ENCODE results near the gene SLC5A7. TPM values are rescaled to one million over a fixed set of nuclear protein-coding genes. Genes with fewer than 3 reads are reported as not detected.

Gene SLC5A7
- total and polyA plus RNA-seq, 2 donors (not counting 3 experiments of a cell fraction or from before 2014, with no cell fraction given), result not detected

DNA sequence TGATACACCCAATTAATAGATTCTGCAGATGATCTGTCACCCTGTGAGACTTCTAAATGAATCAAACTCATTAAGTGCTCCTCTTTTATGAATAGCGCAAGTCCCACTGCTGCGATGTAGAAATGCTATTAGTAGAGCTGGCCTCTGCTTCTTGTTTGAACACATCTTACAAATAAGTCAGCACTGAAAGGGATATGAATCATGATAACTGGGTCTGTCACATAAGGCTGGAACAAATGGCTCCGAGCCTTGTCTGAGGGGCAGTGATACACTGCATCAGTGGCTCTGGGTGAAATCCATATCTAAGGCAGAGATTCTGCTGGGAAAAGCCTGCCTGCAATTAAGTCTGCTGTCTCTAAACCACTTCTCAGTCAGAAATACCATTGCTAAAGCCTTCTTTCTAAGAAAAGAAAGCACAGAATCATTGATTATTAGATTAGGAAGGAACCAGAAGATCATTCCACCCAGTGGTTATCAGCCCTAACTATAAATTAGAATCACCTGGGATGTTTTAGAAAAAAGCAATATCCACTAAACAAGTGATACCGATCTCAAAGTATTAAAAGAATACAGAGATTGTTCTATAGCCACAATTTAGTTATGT lies 75.2 kb downstream of the SLC5A7 start:
- Histone ChIP-seq H3K27ac (ENCODE audit: insufficient read depth, low read depth, low read length) (no peak overlapping the region), H3K36me3 (ENCODE audit: control insufficient read depth in 2 of 2, extremely low read depth in 1 of 2, insufficient read depth in 2 of 2, low read length in 2 of 2) (no peaks in the 10 kb centered on the region), H2AFZ (ENCODE audit: low read depth, low read length) (no peak overlapping the region), H3K4me2 (ENCODE audit: insufficient read depth, low read length) (no peak overlapping the region), H3K9me1 (replicated peaks; ENCODE audit: control insufficient read depth, extremely low read depth, insufficient read depth, low read length) (no peaks in the 10 kb centered on the region), H3K27me3 (ENCODE audit: control insufficient read depth in 2 of 2, insufficient read depth in 2 of 2, low read length in 2 of 2) (no peaks in the 10 kb centered on the region), H4K20me1 (replicated peaks; ENCODE audit: control insufficient read depth, extremely low read depth, insufficient read depth, low read length) (no peaks in the 10 kb centered on the region), H3K4me3 (replicated peaks in 1 of 3; ENCODE audit: insufficient read depth in 1 of 3, low read depth in 1 of 3, low read length in 3 of 3) (no peak overlapping the region), H3K79me2 (ENCODE audit: control insufficient read depth, insufficient read depth, low read length) (no peaks in the 10 kb centered on the region), H3K9ac (replicated peaks; ENCODE audit: extremely low read depth, insufficient read depth, low read length) (no peak overlapping the region), H3K4me1 (ENCODE audit: control insufficient read depth, extremely low read depth, insufficient read depth, low read length) (no peaks in the 10 kb centered on the region), H3K9me3 (replicated peaks; ENCODE audit: control insufficient read depth, insufficient read depth, low read length) (peaks cover 4% of the 10 kb centered on the region)
- BruUV-seq (replicated peaks), result no TSS peak
- intact Hi-C loops (cut with micrococcal nuclease), result no loop called here
- no peak for DNase-seq (ENCODE audit: low read depth, low spot score)
- no peak for TF ChIP-seq GATA2 (IDR thresholded peaks at IDR 0.05; ENCODE audit: insufficient read depth, insufficient read length, low read depth, low read length)
- TF ChIP-seq, protein P1, sequence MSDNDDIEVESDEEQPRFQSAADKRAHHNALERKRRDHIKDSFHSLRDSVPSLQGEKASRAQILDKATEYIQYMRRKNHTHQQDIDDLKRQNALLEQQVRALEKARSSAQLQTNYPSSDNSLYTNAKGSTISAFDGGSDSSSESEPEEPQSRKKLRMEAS (IDR thresholded peaks at IDR 0.05; ENCODE audit: insufficient read depth, insufficient read length), result no peak
- TF ChIP-seq, protein P2, sequence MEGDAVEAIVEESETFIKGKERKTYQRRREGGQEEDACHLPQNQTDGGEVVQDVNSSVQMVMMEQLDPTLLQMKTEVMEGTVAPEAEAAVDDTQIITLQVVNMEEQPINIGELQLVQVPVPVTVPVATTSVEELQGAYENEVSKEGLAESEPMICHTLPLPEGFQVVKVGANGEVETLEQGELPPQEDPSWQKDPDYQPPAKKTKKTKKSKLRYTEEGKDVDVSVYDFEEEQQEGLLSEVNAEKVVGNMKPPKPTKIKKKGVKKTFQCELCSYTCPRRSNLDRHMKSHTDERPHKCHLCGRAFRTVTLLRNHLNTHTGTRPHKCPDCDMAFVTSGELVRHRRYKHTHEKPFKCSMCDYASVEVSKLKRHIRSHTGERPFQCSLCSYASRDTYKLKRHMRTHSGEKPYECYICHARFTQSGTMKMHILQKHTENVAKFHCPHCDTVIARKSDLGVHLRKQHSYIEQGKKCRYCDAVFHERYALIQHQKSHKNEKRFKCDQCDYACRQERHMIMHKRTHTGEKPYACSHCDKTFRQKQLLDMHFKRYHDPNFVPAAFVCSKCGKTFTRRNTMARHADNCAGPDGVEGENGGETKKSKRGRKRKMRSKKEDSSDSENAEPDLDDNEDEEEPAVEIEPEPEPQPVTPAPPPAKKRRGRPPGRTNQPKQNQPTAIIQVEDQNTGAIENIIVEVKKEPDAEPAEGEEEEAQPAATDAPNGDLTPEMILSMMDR (IDR thresholded peaks at IDR 0.05; ENCODE audit: extremely low read depth in 1 of 2, insufficient read depth in 1 of 2, low read depth in 1 of 2, low read length in 2 of 2), result no peak
- no peak for TF ChIP-seq MYC (IDR thresholded peaks at IDR 0.05; ENCODE audit: low read depth, low read length)
- no peak for TF ChIP-seq POLR2A (IDR thresholded peaks at IDR 0.05; ENCODE audit: low read depth, low read length)
- no peak for TF ChIP-seq JUN (IDR thresholded peaks at IDR 0.05; ENCODE audit: borderline replicate concordance, insufficient read depth, insufficient read length, low read depth)
- TF ChIP-seq EZH2 (IDR thresholded peaks at IDR 0.05; ENCODE audit: borderline replicate concordance, low read depth, low read length, severe bottlenecking), result no peak
- TF ChIP-seq FOS (IDR thresholded peaks at IDR 0.05; ENCODE audit: borderline replicate concordance, insufficient read depth, low read length), result no peak
- TF ChIP-seq POLR2AphosphoS5 (IDR thresholded peaks at IDR 0.05; ENCODE audit: insufficient read depth, low read depth, low read length), result no peak
- POLR2A ChIA-PET, result no interaction called here
- CTCF ChIA-PET, result no interaction called here
- no peak for FAIRE-seq
- dilution Hi-C loops (cut with MboI; ENCODE audit: extremely low pct_ligation_motif_present, low sequenced_read_pairs), result no loop called here

Other genes with a start within 250 kb of the SLC5A7 start
- gene RGPD4, start 159.6 kb upstream of the SLC5A7 start, total RNA-seq, result 0.09 TPM in 1 of 2 replicates, not detected in the other
- not detected in 2 replicates for gene RGPD4, start 159.6 kb upstream of the SLC5A7 start, polyA plus RNA-seq

Measured in endothelial cell of umbilical vein (primary cell).